ENCODE measurements around the gene JARID2.

JARID2 gene

DNA sequence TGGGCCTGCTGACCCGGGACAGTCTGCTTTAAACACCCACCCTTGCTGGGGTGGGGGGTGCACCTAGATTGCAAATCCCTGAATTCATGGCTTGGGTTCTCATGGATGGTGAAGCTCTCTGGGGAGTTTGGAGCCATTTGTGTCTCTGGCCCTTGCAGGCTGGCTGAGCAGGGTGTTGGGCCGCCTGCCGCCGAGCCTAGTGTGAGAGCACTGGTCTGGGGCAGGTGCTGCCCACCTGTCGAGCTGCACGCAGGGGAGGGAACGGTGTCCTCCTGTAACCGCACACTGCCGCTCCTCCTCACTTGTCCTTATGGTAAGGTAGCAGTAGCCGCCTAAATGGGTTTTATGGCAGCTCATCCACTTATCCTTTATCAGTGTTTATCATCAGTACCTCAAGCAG is 273.0 kb downstream of the JARID2 start:
- Histone ChIP-seq H2BK5ac (ENCODE audit: low read depth, low read length, poor library complexity, severe bottlenecking) (no peak overlapping the region), H3K4me3 (ENCODE audit: insufficient read depth in 1 of 2, low read depth in 1 of 2, low read length in 2 of 2) (no peak overlapping the region), H3K4me2 (ENCODE audit: low read length, poor library complexity, severe bottlenecking) (no peak overlapping the region), H4K8ac (ENCODE audit: low read length) (no peak overlapping the region), H2BK15ac (ENCODE audit: low read depth, poor library complexity, severe bottlenecking) (no peak overlapping the region), H3K79me1 (replicated peaks; ENCODE audit: low read length, poor library complexity, severe bottlenecking) (peaks cover 27% of the 10 kb centered on the region), H4K91ac (ENCODE audit: low read length) (peak overlapping the region; percentile 13), H3K4ac (ENCODE audit: low read depth in 1 of 2, low read length in 2 of 2) (no peak overlapping the region), H3K4me1 (ENCODE audit: control insufficient read depth, insufficient read depth, low read depth, low read length) (peaks cover 28% of the 10 kb centered on the region), H2AFZ (ENCODE audit: low read depth, low read length) (no peak overlapping the region), H3K9ac (ENCODE audit: low read length) (no peak overlapping the region), H3K9me3 (ENCODE audit: control insufficient read depth, low read length) (no peaks in the 10 kb centered on the region), H3K27me3 (ENCODE audit: control insufficient read depth in 1 of 2, insufficient read depth in 1 of 2, low read length in 2 of 2) (no peaks in the 10 kb centered on the region), H3K18ac (ENCODE audit: low read depth in 1 of 2, low read length in 2 of 2) (no peak overlapping the region), H3K14ac (ENCODE audit: low read length in 2 of 2) (no peak overlapping the region), H2BK120ac (ENCODE audit: low read depth, low read length) (no peak overlapping the region), H3K27ac (ENCODE audit: low read length, poor library complexity, severe bottlenecking) (no peak overlapping the region), H3K23ac (ENCODE audit: low read length in 2 of 2) (no peak overlapping the region), H2BK12ac (ENCODE audit: low read length in 2 of 2) (no peak overlapping the region), H3K36me3 (ENCODE audit: control insufficient read depth in 1 of 2, insufficient read depth in 2 of 2, low read depth in 1 of 2, low read length in 2 of 2) (peaks cover 66 to 97% of the 10 kb centered on the region in 2 experiments), H2AK5ac (ENCODE audit: low read length, severe bottlenecking) (no peak overlapping the region)
- DNase-seq, result no peak
- 97% methylated on average over 10 of the region's 10 CpGs for WGBS

DNA sequence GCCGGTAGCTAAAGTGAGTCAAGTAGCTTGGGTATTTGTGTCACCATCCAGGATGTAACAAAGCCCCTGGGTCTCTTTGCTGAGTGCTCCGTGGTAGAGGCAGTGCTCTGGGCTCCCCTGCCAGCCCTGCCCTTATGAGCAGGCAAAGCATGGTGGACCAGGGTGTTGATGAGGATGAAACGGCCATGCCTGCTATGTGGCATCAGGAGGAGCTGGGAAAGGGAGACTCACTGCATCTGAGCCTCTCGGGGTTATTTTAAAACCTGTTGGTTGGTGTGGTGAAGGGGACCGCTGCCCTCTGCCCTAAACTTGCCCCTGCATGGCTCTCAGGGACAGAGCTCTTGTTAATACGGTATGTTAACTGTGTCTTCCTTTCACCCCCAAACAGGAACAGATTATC is 273.8 kb downstream of the JARID2 start:
- Histone ChIP-seq H3K4me2 (ENCODE audit: low read length, poor library complexity, severe bottlenecking) (no peak overlapping the region), H4K8ac (ENCODE audit: low read length) (no peak overlapping the region), H3K27ac (ENCODE audit: low read length, poor library complexity, severe bottlenecking) (no peak overlapping the region), H3K79me1 (replicated peaks; ENCODE audit: low read length, poor library complexity, severe bottlenecking) (peaks cover 29% of the 10 kb centered on the region), H3K9me3 (ENCODE audit: control insufficient read depth, low read length) (peaks cover 3% of the 10 kb centered on the region), H3K14ac (ENCODE audit: low read length in 2 of 2) (no peak overlapping the region), H2AFZ (ENCODE audit: low read depth, low read length) (no peak overlapping the region), H4K91ac (ENCODE audit: low read length) (no peak overlapping the region), H3K36me3 (ENCODE audit: control insufficient read depth in 1 of 2, insufficient read depth in 2 of 2, low read depth in 1 of 2, low read length in 2 of 2) (peaks cover 64 to 97% of the 10 kb centered on the region in 2 experiments), H2BK12ac (ENCODE audit: low read length in 2 of 2) (no peak overlapping the region), H3K4ac (ENCODE audit: low read depth in 1 of 2, low read length in 2 of 2) (no peak overlapping the region), H2AK5ac (ENCODE audit: low read length, severe bottlenecking) (no peak overlapping the region), H3K4me1 (ENCODE audit: control insufficient read depth, insufficient read depth, low read depth, low read length) (peaks cover 22% of the 10 kb centered on the region), H3K18ac (ENCODE audit: low read depth in 1 of 2, low read length in 2 of 2) (no peak overlapping the region), H3K23ac (ENCODE audit: low read length in 2 of 2) (no peak overlapping the region), H3K4me3 (ENCODE audit: insufficient read depth in 1 of 2, low read depth in 1 of 2, low read length in 2 of 2) (no peak overlapping the region), H3K9ac (ENCODE audit: low read length) (no peak overlapping the region), H2BK15ac (ENCODE audit: low read depth, poor library complexity, severe bottlenecking) (no peak overlapping the region), H2BK120ac (ENCODE audit: low read depth, low read length) (no peak overlapping the region), H3K27me3 (ENCODE audit: control insufficient read depth in 1 of 2, insufficient read depth in 1 of 2, low read length in 2 of 2) (no peaks in the 10 kb centered on the region), H2BK5ac (ENCODE audit: low read depth, low read length, poor library complexity, severe bottlenecking) (no peak overlapping the region)
- 79% methylated on average over 6 of the region's 6 CpGs for WGBS
- DNase-seq, result no peak

- Histone ChIP-seq H4K91ac (ENCODE audit: low read length) (no peak overlapping the region), H3K79me1 (replicated peaks; ENCODE audit: low read length, poor library complexity, severe bottlenecking) (peaks cover 27% of the 10 kb centered on the region), H3K4ac (ENCODE audit: low read depth in 1 of 2, low read length in 2 of 2) (no peak overlapping the region), H3K27me3 (ENCODE audit: control insufficient read depth in 1 of 2, insufficient read depth in 1 of 2, low read length in 2 of 2) (no peaks in the 10 kb centered on the region), H2BK120ac (ENCODE audit: low read depth, low read length) (no peak overlapping the region), H3K14ac (ENCODE audit: low read length in 2 of 2) (no peak overlapping the region), H3K27ac (ENCODE audit: low read length, poor library complexity, severe bottlenecking) (no peak overlapping the region), H2BK5ac (ENCODE audit: low read depth, low read length, poor library complexity, severe bottlenecking) (no peak overlapping the region), H3K9ac (ENCODE audit: low read length) (no peak overlapping the region), H3K36me3 (ENCODE audit: control insufficient read depth in 1 of 2, insufficient read depth in 2 of 2, low read depth in 1 of 2, low read length in 2 of 2) (peaks cover 64 to 92% of the 10 kb centered on the region in 2 experiments), H3K4me2 (ENCODE audit: low read length, poor library complexity, severe bottlenecking) (no peak overlapping the region), H4K8ac (ENCODE audit: low read length) (no peak overlapping the region), H3K23ac (ENCODE audit: low read length in 2 of 2) (no peak overlapping the region), H3K9me3 (ENCODE audit: control insufficient read depth, low read length) (peaks cover 3% of the 10 kb centered on the region), H2AFZ (ENCODE audit: low read depth, low read length) (no peak overlapping the region), H3K18ac (ENCODE audit: low read depth in 1 of 2, low read length in 2 of 2) (no peak overlapping the region), H3K4me1 (ENCODE audit: control insufficient read depth, insufficient read depth, low read depth, low read length) (peaks cover 27% of the 10 kb centered on the region), H3K4me3 (ENCODE audit: insufficient read depth in 1 of 2, low read depth in 1 of 2, low read length in 2 of 2) (no peak overlapping the region), H2BK12ac (ENCODE audit: low read length in 2 of 2) (no peak overlapping the region), H2BK15ac (ENCODE audit: low read depth, poor library complexity, severe bottlenecking) (no peak overlapping the region), H2AK5ac (ENCODE audit: low read length, severe bottlenecking) (no peak overlapping the region)
- WGBS, result 93% methylated on average over 15 of the region's 20 CpGs
- no peak for DNase-seq
Observed at GRCh38 chr6:15520626-15521203, 274.8 kb downstream of the JARID2 start.

- no peak overlapping the region for H2BK12ac ChIP-seq (ENCODE audit: low read length in 2 of 2)
- peaks cover 3% of the 10 kb centered on the region for H3K9me3 ChIP-seq (ENCODE audit: control insufficient read depth, low read length)
- no peak overlapping the region for H2BK5ac ChIP-seq (ENCODE audit: low read depth, low read length, poor library complexity, severe bottlenecking)
- no peak overlapping the region for H4K91ac ChIP-seq (ENCODE audit: low read length)
- H2BK15ac ChIP-seq (ENCODE audit: low read depth, poor library complexity, severe bottlenecking), result no peak overlapping the region
- no peak overlapping the region for H2AFZ ChIP-seq (ENCODE audit: low read depth, low read length)
- no peak overlapping the region for H3K4ac ChIP-seq (ENCODE audit: low read depth in 1 of 2, low read length in 2 of 2)
- 89% methylated on average over 6 of the region's 6 CpGs for WGBS
- no peak for DNase-seq
- no peaks in the 10 kb centered on the region for H3K27me3 ChIP-seq (ENCODE audit: control insufficient read depth in 1 of 2, insufficient read depth in 1 of 2, low read length in 2 of 2)
- H2AK5ac ChIP-seq (ENCODE audit: low read length, severe bottlenecking), result no peak overlapping the region
- no peak overlapping the region for H3K9ac ChIP-seq (ENCODE audit: low read length)
- no peak overlapping the region for H2BK120ac ChIP-seq (ENCODE audit: low read depth, low read length)
- H3K36me3 ChIP-seq (ENCODE audit: control insufficient read depth in 1 of 2, insufficient read depth in 2 of 2, low read depth in 1 of 2, low read length in 2 of 2), result peaks cover 59 to 94% of the 10 kb centered on the region in 2 experiments
- no peak overlapping the region for H3K27ac ChIP-seq (ENCODE audit: low read length, poor library complexity, severe bottlenecking)
- no peak overlapping the region for H3K23ac ChIP-seq (ENCODE audit: low read length in 2 of 2)
- H3K4me1 ChIP-seq (ENCODE audit: control insufficient read depth, insufficient read depth, low read depth, low read length), result peaks cover 27% of the 10 kb centered on the region
- H3K79me1 ChIP-seq (replicated peaks; ENCODE audit: low read length, poor library complexity, severe bottlenecking), result peaks cover 21% of the 10 kb centered on the region
- H3K4me2 ChIP-seq (ENCODE audit: low read length, poor library complexity, severe bottlenecking), result no peak overlapping the region
- H3K18ac ChIP-seq (ENCODE audit: low read depth in 1 of 2, low read length in 2 of 2), result no peak overlapping the region
- H3K14ac ChIP-seq (ENCODE audit: low read length in 2 of 2), result no peak overlapping the region
- H4K8ac ChIP-seq (ENCODE audit: low read length), result no peak overlapping the region
- H3K4me3 ChIP-seq (ENCODE audit: insufficient read depth in 1 of 2, low read depth in 1 of 2, low read length in 2 of 2), result no peak overlapping the region
Observed at GRCh38 chr6:15521582-15521981, 275.7 kb downstream of the JARID2 start.

Measured in mesenchymal stem cell (in vitro differentiated cells and primary cell).